Measurements from ENCODE around the gene KRT17. TPM values are rescaled to one million over a fixed set of nuclear protein-coding genes. Genes with fewer than 3 reads are reported as not detected.

KRT17 gene
- total and polyA plus RNA-seq, 9 of the 15 experiments (the other 6 are each of a cell fraction or from before 2014, with no cell fraction given) = 0.23 to 0.25 TPM; not detected in 7

DNA sequence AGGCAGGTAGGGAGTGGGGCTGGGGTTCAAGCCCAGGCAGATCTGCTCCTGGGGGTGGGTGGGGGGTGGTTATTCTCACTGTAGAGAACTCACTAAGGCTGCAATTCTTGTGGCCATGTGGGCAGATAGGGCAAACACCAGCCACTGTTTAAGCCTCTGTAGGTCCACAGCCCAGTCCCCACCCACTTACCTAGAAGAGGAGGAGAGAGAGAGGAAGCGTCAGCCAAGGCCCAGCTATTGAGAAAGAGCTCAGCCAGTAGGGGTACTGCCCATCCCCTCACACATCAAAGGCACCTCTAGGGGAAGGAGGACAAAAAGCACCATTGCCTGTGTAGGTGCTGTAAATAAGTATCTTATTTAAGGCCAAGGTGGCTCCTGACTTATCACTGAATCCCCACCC lies 24.7 kb downstream of the KRT17 start:
- H3K4me2 ChIP-seq (ENCODE audit: insufficient read depth, low read length) = no peak overlapping the region
- no peaks in the 10 kb centered on the region for H3K9me3 ChIP-seq (replicated peaks; ENCODE audit: control insufficient read depth, insufficient read depth, low read depth, low read length)
- intact Hi-C loops (cut with micrococcal nuclease) (no loop called here), in situ Hi-C loops (cut with MboI) (no loop called here)
- CTCF ChIA-PET (ENCODE audit: low intra/inter-chr PET ratio) = no interaction called here
- H3K4me1 ChIP-seq (replicated peaks in 1 of 2; ENCODE audit: control insufficient read depth in 2 of 2, insufficient read depth in 2 of 2, low read length in 2 of 2) = no peaks in the 10 kb centered on the region
- no peak overlapping the region for H3K9ac ChIP-seq (ENCODE audit: insufficient read depth in 1 of 2, low read depth in 2 of 2, low read length in 2 of 2)
- POLR2A ChIA-PET = no interaction called here
- H4K20me1 ChIP-seq (replicated peaks; ENCODE audit: control insufficient read depth, insufficient read depth, low read length) = no peaks in the 10 kb centered on the region; the same call in 1 of the 2 replicates
- TF ChIP-seq RCOR1 (IDR thresholded peaks at IDR 0.05; ENCODE audit: borderline replicate concordance in 1 of 2, low read depth in 2 of 2, low read length in 2 of 2) (no peak), RB1 (IDR thresholded peaks at IDR 0.05; ENCODE audit: low read depth) (no peak), BRD9 (IDR thresholded peaks at IDR 0.05; ENCODE audit: low read depth, partially characterized antibody) (no peak), HNRNPUL1 (IDR thresholded peaks at IDR 0.05; ENCODE audit: low read length) (no peak), RBM17 (IDR thresholded peaks at IDR 0.05; ENCODE audit: borderline replicate concordance, low read depth, low read length) (no peak), ZNF57 (CRISPR knock-in tag; IDR thresholded peaks at IDR 0.05) (no peak), ZFX (CRISPR knock-in tag; IDR thresholded peaks at IDR 0.05) (no peak), ZFPM2 (CRISPR knock-in tag; IDR thresholded peaks at IDR 0.05) (no peak), L3MBTL2 (IDR thresholded peaks at IDR 0.05) (no peak), MEIS2 (IDR thresholded peaks at IDR 0.05; ENCODE audit: partially characterized antibody) (no peak), KAT8 (IDR thresholded peaks at IDR 0.05; ENCODE audit: low read depth) (no peak)
- TF ChIP-seq, protein P1, sequence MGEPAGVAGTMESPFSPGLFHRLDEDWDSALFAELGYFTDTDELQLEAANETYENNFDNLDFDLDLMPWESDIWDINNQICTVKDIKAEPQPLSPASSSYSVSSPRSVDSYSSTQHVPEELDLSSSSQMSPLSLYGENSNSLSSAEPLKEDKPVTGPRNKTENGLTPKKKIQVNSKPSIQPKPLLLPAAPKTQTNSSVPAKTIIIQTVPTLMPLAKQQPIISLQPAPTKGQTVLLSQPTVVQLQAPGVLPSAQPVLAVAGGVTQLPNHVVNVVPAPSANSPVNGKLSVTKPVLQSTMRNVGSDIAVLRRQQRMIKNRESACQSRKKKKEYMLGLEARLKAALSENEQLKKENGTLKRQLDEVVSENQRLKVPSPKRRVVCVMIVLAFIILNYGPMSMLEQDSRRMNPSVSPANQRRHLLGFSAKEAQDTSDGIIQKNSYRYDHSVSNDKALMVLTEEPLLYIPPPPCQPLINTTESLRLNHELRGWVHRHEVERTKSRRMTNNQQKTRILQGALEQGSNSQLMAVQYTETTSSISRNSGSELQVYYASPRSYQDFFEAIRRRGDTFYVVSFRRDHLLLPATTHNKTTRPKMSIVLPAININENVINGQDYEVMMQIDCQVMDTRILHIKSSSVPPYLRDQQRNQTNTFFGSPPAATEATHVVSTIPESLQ (CRISPR knock-in tag; IDR thresholded peaks at IDR 0.05) = no peak
- TF ChIP-seq, protein P2, sequence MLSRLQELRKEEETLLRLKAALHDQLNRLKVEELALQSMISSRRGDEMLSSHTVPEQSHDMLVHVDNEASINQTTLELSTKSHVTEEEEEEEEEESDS (CRISPR knock-in tag; IDR thresholded peaks at IDR 0.05) = no peak
- TF ChIP-seq, protein P3, sequence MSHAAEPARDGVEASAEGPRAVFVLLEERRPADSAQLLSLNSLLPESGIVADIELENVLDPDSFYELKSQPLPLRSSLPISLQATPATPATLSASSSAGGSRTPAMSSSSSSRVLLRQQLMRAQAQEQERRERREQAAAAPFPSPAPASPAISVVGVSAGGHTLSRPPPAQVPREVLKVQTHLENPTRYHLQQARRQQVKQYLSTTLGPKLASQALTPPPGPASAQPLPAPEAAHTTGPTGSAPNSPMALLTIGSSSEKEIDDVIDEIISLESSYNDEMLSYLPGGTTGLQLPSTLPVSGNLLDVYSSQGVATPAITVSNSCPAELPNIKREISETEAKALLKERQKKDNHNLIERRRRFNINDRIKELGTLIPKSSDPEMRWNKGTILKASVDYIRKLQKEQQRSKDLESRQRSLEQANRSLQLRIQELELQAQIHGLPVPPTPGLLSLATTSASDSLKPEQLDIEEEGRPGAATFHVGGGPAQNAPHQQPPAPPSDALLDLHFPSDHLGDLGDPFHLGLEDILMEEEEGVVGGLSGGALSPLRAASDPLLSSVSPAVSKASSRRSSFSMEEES (CRISPR knock-in tag; IDR thresholded peaks at IDR 0.05) = no peak
- TF ChIP-seq, protein P4, sequence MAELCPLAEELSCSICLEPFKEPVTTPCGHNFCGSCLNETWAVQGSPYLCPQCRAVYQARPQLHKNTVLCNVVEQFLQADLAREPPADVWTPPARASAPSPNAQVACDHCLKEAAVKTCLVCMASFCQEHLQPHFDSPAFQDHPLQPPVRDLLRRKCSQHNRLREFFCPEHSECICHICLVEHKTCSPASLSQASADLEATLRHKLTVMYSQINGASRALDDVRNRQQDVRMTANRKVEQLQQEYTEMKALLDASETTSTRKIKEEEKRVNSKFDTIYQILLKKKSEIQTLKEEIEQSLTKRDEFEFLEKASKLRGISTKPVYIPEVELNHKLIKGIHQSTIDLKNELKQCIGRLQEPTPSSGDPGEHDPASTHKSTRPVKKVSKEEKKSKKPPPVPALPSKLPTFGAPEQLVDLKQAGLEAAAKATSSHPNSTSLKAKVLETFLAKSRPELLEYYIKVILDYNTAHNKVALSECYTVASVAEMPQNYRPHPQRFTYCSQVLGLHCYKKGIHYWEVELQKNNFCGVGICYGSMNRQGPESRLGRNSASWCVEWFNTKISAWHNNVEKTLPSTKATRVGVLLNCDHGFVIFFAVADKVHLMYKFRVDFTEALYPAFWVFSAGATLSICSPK (IDR thresholded peaks at IDR 0.05; ENCODE audit: borderline replicate concordance) = no peak
- H3K27me3 ChIP-seq (ENCODE audit: control insufficient read depth in 2 of 2, insufficient read depth in 2 of 2, low read length in 2 of 2) = peaks cover 5 to 27% of the 10 kb centered on the region in 2 experiments; a peak in 4 of 5 replicates
- FAIRE-seq = no peak
- H3K4me3 ChIP-seq = no peak overlapping the region
- H3K36me3 ChIP-seq (ENCODE audit: control insufficient read depth, insufficient read depth, low read length) = no peaks in the 10 kb centered on the region
- H3K27ac ChIP-seq (ENCODE audit: extremely low read depth, low read depth, low read length) = no peak overlapping the region
- DNase-seq (ENCODE audit: extremely low read depth in 1 of 4, low spot score in 3 of 4) = no peak
- ATAC-seq = no peak
- WGBS (ENCODE audit: insufficient coverage, low coverage, missing lambda C conversion rate) = no CpG with 5 or more reads among the region's 1 CpG
- no TSS peak for BruUV-seq (replicated peaks)
- no peaks in the 10 kb centered on the region for H3K79me2 ChIP-seq (ENCODE audit: control insufficient read depth, insufficient read depth, low read length)
- no peaks in the 10 kb centered on the region for H3K9me1 ChIP-seq (ENCODE audit: control insufficient read depth, insufficient read depth, low read length)
- no peak overlapping the region for H2AFZ ChIP-seq (ENCODE audit: low read depth, low read length)
